ENCODE measurements around the gene LDAH. TPM values are rescaled to one million over a fixed set of nuclear protein-coding genes. Genes with fewer than 3 reads are reported as not detected.

LDAH gene
- total RNA-seq = 20.8 and 28.1 TPM in 2 replicates

DNA sequence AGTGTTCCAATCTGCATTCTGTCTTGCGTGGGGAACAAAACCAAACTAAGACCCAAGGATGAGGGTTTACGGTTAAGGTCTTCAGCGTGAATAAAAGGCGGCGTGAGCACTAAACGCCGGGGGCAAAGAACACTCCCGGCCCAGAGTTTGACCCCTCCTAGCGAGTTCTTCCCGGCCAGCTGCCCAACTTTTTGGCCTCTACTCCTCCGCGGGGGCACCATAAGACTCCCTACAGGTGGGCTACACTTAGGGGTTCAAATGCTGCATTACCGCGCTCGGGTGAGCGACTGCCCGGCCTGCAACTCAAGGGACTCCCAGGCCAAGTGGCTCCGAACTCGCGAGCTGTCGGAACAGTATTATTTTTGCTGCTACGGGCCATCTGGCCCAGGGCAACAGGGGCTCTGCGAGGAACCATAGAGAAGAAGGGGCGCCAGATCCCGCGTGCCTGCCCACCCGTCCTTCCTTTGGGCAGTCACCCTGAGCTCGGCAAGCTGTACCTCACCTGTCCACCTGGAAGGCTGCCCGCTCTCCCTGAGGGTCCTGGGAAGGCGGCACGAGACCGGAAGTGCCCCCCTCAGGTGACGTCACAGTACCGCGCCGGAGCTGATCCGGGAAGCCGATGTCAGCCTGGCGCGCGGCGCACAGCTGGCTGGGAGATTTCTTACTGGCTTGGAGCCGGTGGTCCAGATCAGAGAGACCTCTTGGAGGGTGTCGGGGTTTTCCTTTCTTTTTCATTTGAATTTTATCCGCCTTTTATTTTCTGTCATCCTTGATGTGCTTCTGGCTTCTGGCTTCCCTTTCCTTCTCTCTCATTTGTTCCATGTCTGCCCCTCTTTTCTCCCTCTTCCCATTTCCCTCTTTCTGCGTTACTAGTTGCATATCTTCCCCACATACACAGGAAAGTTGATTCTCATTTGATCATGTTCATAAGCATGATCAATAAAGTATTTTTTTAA, at the start of gene LDAH:
TSS of gene LDAH (minus strand) at position 567 of the 956 bp plus-strand sequence. CDS start 21,638 bp downstream, outside the sequence.

DNA sequence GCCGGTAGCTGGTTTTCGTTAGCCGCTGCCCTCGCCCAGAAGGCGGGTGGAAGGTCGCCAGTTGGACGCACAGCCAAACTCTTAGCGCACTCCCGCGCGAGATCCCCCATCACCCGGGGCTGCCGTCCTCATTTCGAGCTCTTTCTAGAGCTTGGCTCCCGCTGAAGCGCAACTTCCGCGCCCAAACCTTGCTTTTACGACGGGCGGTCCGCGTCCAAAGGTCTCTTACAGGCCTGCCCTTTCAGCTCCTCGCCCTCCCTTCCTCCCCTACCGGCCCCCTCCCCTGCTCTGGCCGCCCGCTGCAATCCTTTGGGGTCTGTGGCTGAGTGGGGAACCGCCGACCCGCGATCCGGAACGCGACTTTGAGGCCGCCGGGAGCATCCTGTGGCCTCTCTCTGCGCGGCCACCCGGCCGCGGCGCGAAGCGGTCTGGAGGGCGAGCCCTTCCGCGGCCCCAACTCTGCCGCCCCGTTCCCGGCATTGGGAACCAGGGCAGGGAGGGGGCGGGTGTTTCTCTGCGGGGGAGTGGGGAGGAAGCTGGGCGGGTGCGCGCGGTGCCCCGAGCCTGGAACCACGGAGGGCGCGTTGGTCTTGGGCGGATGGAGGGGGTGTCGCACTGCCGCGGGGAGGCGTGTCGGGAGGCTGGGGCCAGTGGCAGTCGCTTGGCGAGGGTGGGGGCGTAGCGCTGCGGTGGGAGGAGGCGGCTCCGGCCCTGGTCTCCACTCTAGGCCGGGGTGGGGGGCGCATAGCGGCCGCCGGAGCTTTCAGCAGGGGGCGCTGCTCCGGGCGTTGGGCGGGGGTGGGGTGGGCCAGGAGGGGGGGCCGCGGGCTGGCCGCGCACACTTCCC, 156.4 kb downstream of the LDAH start, which contains the start of gene GDF7:
TSS of gene GDF7 (plus strand) at position 841 of the 847 bp plus-strand sequence. CDS start 96 bp downstream, outside the sequence.

DNA sequence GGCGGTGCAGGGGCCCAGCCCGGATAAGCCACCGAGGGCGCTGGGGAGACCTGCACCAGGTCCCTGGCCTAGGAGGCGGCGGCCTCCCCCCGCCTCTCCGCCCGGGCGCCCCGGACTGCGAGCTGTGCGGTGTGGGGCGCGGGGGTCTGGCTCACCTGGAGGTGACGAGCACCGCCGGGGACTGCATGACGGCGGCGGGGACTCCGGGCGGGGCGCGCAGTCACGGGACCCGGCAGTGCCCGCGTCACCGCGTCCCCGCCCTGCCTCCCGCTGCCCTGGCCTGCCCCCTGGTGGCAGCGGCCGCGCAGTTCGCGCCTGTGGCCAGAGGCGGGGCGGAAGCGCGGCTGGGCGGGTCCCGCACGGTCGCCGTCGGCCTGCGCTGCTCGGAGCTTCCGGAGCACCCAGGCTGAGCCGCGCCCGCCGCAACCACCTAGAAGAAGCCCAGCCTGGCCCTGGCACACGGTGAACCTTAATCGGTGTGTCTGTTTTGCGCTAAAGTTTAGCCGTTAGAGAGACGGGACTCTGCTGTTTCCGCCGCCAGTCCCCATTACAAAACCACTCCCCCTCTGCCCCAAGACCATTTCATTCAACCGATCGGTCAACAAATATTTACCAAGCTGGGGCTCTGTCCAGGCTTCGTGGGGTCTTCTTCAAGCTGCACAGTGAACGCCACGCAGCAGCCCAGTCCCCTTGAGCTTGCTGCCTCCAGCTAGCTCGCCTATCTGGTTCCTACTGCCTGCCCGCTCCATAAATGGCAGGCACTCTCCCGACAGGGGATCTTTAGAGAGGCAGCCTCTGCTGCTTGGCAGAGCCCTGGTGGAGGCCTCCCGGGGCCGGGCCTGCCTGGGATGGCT, 171.8 kb downstream of the LDAH start, which contains the start of gene HS1BP3:
TSS of gene HS1BP3 (minus strand) at position 222 of the 854 bp plus-strand sequence. CDS start at position 187, 35 bp downstream.

Other genes with a start within 250 kb of the LDAH start
- 24.3 and 32.1 TPM in 2 replicates for gene HS1BP3, start 172.0 kb downstream of the LDAH start, total RNA-seq
- under 0.01 and 0.05 TPM in 2 replicates for gene GDF7, start 156.0 kb downstream of the LDAH start, total RNA-seq
- under 0.01 TPM in 1 of 2 replicates, not detected in the other for gene APOB, start 221.0 kb upstream of the LDAH start, total RNA-seq